Keratinocyte (primary cell): ENCODE measurements around the gene CLDN9.

Experiments
- EZH2 ChIP-seq: IDR thresholded peaks from one replicate; pipeline ENCODE4 v1.6.1; 2012; ENCODE audit warnings: inconsistent platforms, mild to moderate bottlenecking, low read length, moderate library complexity
- TF ChIP-seq, protein P1 (sequence below), 3 experiments: IDR thresholded peaks in 1 of 3; conservative IDR thresholded peaks in 1 of 3; optimal IDR thresholded peaks in 1 of 3; 2 replicates in 2 of 3; 3 replicates in 1 of 3; pipeline versions ENCODE3 to v1.5.1; 2011; ENCODE audit warnings: low read length in 3 of 3, mild to moderate bottlenecking in 3 of 3, moderate library complexity in 2 of 3, control low read depth in 1 of 3, inconsistent platforms in 1 of 3; ENCODE audit not compliant: insufficient read depth in 2 of 3; ENCODE audit errors: extremely low read depth in 1 of 3

DNA sequence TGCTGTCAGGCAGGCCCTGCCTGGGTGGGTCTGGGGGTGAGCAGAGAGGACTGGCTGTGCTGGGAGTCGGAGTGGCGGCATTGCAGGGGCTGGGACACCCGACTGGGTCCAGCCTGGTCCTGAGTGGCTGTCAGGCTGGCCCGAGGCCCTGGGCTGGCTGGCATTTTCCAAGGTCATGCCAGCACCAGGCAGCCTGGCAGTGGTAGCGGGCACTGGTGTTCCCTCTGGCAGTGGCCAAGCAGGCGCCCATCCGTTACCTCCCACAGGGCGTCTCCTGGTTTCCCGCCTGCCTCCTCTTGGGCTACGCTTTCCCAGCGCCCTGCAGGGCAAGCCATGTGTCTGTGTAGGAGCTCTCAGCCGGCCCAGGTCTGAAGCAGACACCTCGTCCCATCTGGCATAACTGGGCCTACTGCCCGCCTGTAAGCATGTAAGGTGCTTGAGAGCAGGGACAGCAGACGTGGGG lies 26.8 kb upstream of the CLDN9 start:
- TF ChIP-seq, protein P1, sequence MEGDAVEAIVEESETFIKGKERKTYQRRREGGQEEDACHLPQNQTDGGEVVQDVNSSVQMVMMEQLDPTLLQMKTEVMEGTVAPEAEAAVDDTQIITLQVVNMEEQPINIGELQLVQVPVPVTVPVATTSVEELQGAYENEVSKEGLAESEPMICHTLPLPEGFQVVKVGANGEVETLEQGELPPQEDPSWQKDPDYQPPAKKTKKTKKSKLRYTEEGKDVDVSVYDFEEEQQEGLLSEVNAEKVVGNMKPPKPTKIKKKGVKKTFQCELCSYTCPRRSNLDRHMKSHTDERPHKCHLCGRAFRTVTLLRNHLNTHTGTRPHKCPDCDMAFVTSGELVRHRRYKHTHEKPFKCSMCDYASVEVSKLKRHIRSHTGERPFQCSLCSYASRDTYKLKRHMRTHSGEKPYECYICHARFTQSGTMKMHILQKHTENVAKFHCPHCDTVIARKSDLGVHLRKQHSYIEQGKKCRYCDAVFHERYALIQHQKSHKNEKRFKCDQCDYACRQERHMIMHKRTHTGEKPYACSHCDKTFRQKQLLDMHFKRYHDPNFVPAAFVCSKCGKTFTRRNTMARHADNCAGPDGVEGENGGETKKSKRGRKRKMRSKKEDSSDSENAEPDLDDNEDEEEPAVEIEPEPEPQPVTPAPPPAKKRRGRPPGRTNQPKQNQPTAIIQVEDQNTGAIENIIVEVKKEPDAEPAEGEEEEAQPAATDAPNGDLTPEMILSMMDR (optimal IDR thresholded peaks at IDR 0.05 in 1 of 3, IDR thresholded peaks at IDR 0.05 in 1 of 3, conservative IDR thresholded peaks at IDR 0.05 in 1 of 3; ENCODE audit: extremely low read depth in 1 of 3, insufficient read depth in 2 of 3, low read length in 3 of 3) = no peak
- TF ChIP-seq EZH2 = no peak
